ENCODE data around the gene CPM. TPM values are rescaled to one million over a fixed set of nuclear protein-coding genes. Genes with fewer than 3 reads are reported as not detected.

The CPM gene
- total RNA-seq, 2 experiments from 2014 or later: 3.8 to 13.0 TPM

- no TSS peak for BruUV-seq (replicated peaks)
- POLR2A ChIA-PET: interaction anchor here (0.7 to 1.2 kb wide), 2 partner anchors 14 to 61 kb away, joined by 6 to 7 read pairs; no protein-coding TSS in a partner anchor
- H3K4me1 ChIP-seq (ENCODE audit: insufficient read depth, low read length, poor library complexity, severe bottlenecking): peaks cover 23% of the 10 kb centered on the region
- H3K36me3 ChIP-seq (ENCODE audit: insufficient read depth, low read length): no peaks in the 10 kb centered on the region
- intact Hi-C loops (cut with micrococcal nuclease; ENCODE audit: unreplicated experiment): loop anchor here (1.0 kb wide), 1 partner anchor 198 kb away; no protein-coding TSS in a partner anchor
- H3K4me3 ChIP-seq (ENCODE audit: low read depth, low read length, poor library complexity, severe bottlenecking): no peak overlapping the region
- no peaks in the 10 kb centered on the region for H3K9me2 ChIP-seq (ENCODE audit: insufficient read depth, low read length)
- H3K79me2 ChIP-seq (ENCODE audit: insufficient read depth, low read depth, low read length): no peaks in the 10 kb centered on the region
- H3K27ac ChIP-seq (ENCODE audit: low read depth, low read length, poor library complexity, severe bottlenecking): no peak overlapping the region
- no peak overlapping the region for H2AFZ ChIP-seq (ENCODE audit: low read length)
- H4K20me1 ChIP-seq (ENCODE audit: insufficient read depth, low read length): no peaks in the 10 kb centered on the region
- no peak overlapping the region for H3K4me2 ChIP-seq (ENCODE audit: low read length)
- DNase-seq (ENCODE audit: low spot score): peak; percentile 67
- CTCF ChIA-PET (ENCODE audit: unreplicated experiment): no interaction called here
- H3K9me3 ChIP-seq (ENCODE audit: low read length): no peaks in the 10 kb centered on the region
- TF ChIP-seq CTCF (conservative IDR thresholded peaks at IDR 0.05; ENCODE audit: low read length): peak; percentile 84
- TF ChIP-seq EZH2phosphoT487 (IDR thresholded peaks at IDR 0.05; ENCODE audit: borderline replicate concordance, low read depth, low read length): no peak
Observed at GRCh38 chr12:68871921-68872320, 61.0 kb downstream of the CPM start.

GRCh38 chr12:68871396-68871795 is 61.6 kb downstream of the CPM start:
- intact Hi-C loops (cut with micrococcal nuclease; ENCODE audit: unreplicated experiment): no loop called here
- Histone ChIP-seq H4K20me1 (ENCODE audit: insufficient read depth, low read length) (no peaks in the 10 kb centered on the region), H3K27ac (ENCODE audit: low read depth, low read length, poor library complexity, severe bottlenecking) (no peak overlapping the region), H3K4me3 (ENCODE audit: low read depth, low read length, poor library complexity, severe bottlenecking) (no peak overlapping the region), H3K36me3 (ENCODE audit: insufficient read depth, low read length) (no peaks in the 10 kb centered on the region), H3K9me2 (ENCODE audit: insufficient read depth, low read length) (no peaks in the 10 kb centered on the region), H3K9me3 (ENCODE audit: low read length) (no peaks in the 10 kb centered on the region), H3K4me1 (ENCODE audit: insufficient read depth, low read length, poor library complexity, severe bottlenecking) (peaks cover 22% of the 10 kb centered on the region), H2AFZ (ENCODE audit: low read length) (no peak overlapping the region), H3K4me2 (ENCODE audit: low read length) (no peak overlapping the region), H3K79me2 (ENCODE audit: insufficient read depth, low read depth, low read length) (no peaks in the 10 kb centered on the region)
- TF ChIP-seq CTCF (conservative IDR thresholded peaks at IDR 0.05; ENCODE audit: low read length) (no peak), EZH2phosphoT487 (IDR thresholded peaks at IDR 0.05; ENCODE audit: borderline replicate concordance, low read depth, low read length) (no peak)
- ChIA-PET CTCF (ENCODE audit: unreplicated experiment) (no interaction called here), POLR2A (no interaction called here)
- no peak for DNase-seq (ENCODE audit: low spot score)
- BruUV-seq (replicated peaks): no TSS peak

DNA sequence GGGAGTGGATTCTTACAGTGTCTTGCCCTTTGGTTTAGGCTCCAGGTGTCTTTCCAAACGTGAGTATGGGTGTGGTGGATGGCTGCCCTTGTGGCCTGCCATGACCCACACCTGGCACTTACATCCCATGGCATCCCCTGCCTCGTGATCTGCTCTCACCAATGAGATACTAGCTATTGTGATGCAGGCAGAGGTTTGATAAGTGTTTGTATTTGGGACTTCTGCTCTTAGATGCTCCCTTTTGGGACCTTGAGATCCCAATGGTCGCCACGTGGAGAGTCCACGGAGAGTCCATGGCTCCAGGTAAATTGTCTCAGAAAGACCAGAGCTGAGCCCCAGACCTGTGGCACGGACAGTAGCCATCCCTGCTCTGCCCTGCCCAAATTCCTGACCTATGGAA is 62.5 kb downstream of the CPM start:
- BruUV-seq (replicated peaks): no TSS peak
- Histone ChIP-seq H4K20me1 (ENCODE audit: insufficient read depth, low read length) (no peaks in the 10 kb centered on the region), H3K79me2 (ENCODE audit: insufficient read depth, low read depth, low read length) (no peaks in the 10 kb centered on the region), H3K4me1 (ENCODE audit: insufficient read depth, low read length, poor library complexity, severe bottlenecking) (peaks cover 15% of the 10 kb centered on the region), H3K27ac (ENCODE audit: low read depth, low read length, poor library complexity, severe bottlenecking) (no peak overlapping the region), H3K4me3 (ENCODE audit: low read depth, low read length, poor library complexity, severe bottlenecking) (no peak overlapping the region), H2AFZ (ENCODE audit: low read length) (no peak overlapping the region), H3K9me3 (ENCODE audit: low read length) (no peaks in the 10 kb centered on the region), H3K9me2 (ENCODE audit: insufficient read depth, low read length) (no peaks in the 10 kb centered on the region), H3K4me2 (ENCODE audit: low read length) (no peak overlapping the region), H3K36me3 (ENCODE audit: insufficient read depth, low read length) (no peaks in the 10 kb centered on the region)
- POLR2A ChIA-PET: interaction anchor here (0.5 to 1.7 kb wide), 3 partner anchors 26 to 544 kb away, joined by 3 read pairs; no protein-coding TSS in a partner anchor
- intact Hi-C loops (cut with micrococcal nuclease; ENCODE audit: unreplicated experiment): no loop called here
- TF ChIP-seq CTCF (conservative IDR thresholded peaks at IDR 0.05; ENCODE audit: low read length): no peak
- TF ChIP-seq EZH2phosphoT487 (IDR thresholded peaks at IDR 0.05; ENCODE audit: borderline replicate concordance, low read depth, low read length): no peak
- no peak for DNase-seq (ENCODE audit: low spot score)
- CTCF ChIA-PET (ENCODE audit: unreplicated experiment): interaction anchor here (1.1 to 1.6 kb wide), 2 partner anchors 9 to 199 kb away, joined by 4 to 5 read pairs; no protein-coding TSS in a partner anchor
